SK-N-SH (cell line): ENCODE measurements around the gene ZNF341.

Source experiments
- POLR2AphosphoS5 ChIP-seq: IDR thresholded peaks from 2 replicates; pipeline ENCODE4 v1.6.1; 2012; ENCODE audit warnings: low read depth, low read length
- TF ChIP-seq, protein P1 (sequence below): fragments of 200-600 bp; sonication (generic); IDR thresholded peaks from 2 replicates; pipeline ENCODE4 v1.6.1; 2017; ENCODE audit warnings: antibody characterized with exemption, mild to moderate bottlenecking, moderate library complexity

DNA sequence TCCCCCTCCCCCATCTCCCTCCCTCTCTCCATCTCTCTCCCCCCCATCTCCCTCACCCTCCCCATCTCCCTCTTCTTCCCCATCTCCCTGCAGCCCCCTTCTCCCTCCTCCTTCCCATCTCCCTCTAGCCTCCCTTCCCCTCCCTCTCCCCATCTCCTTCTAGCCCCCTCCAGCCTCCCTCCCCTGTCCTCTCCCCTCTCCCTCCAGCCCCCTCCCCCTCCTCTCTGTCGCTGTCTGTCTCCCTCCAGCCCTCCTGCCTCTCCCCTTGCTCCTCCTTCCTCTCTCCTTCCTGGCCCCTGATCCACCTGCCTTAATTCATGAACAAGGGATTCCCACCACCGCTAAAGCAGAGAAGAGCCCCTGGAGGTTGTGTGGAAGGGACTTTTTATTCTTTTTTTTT lies 52.4 kb downstream of the ZNF341 start:
- TF ChIP-seq, protein P1, sequence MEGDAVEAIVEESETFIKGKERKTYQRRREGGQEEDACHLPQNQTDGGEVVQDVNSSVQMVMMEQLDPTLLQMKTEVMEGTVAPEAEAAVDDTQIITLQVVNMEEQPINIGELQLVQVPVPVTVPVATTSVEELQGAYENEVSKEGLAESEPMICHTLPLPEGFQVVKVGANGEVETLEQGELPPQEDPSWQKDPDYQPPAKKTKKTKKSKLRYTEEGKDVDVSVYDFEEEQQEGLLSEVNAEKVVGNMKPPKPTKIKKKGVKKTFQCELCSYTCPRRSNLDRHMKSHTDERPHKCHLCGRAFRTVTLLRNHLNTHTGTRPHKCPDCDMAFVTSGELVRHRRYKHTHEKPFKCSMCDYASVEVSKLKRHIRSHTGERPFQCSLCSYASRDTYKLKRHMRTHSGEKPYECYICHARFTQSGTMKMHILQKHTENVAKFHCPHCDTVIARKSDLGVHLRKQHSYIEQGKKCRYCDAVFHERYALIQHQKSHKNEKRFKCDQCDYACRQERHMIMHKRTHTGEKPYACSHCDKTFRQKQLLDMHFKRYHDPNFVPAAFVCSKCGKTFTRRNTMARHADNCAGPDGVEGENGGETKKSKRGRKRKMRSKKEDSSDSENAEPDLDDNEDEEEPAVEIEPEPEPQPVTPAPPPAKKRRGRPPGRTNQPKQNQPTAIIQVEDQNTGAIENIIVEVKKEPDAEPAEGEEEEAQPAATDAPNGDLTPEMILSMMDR: no peak
- no peak for TF ChIP-seq POLR2AphosphoS5
